H9 (cell line): ENCODE results near the gene WDR7. TPM values are rescaled to one million over a fixed set of nuclear protein-coding genes. Genes with fewer than 3 reads are reported as not detected.

Source experiments
- DNase-seq: peaks from one replicate; pipeline ENCODE4 v3.0.0-alpha.2; 2017
- H2AFZ ChIP-seq: one replicate; pipeline ENCODE4 v1.6.1; 2013; ENCODE audit warnings: mild to moderate bottlenecking, low read length, control low read depth, moderate library complexity
- H2AK5ac ChIP-seq: 2 replicates; pipeline ENCODE4 v1.6.1; 2013; ENCODE audit warnings: low read length, control low read depth, mixed read lengths; ENCODE audit not compliant: insufficient read length
- H2BK120ac ChIP-seq: one replicate; pipeline ENCODE4 v1.6.1; 2013; ENCODE audit warnings: low read depth, mild to moderate bottlenecking, low read length, control low read depth, inconsistent platforms; ENCODE audit not compliant: poor library complexity, severe bottlenecking
- H2BK12ac ChIP-seq: 2 replicates; pipeline ENCODE4 v1.6.1; 2013; ENCODE audit warnings: low read length, control low read depth, mixed read lengths, low read depth; ENCODE audit not compliant: insufficient read length
- H2BK15ac ChIP-seq: 2 replicates; pipeline ENCODE4 v1.6.1; 2013; ENCODE audit warnings: low read depth, low read length, control low read depth
- H2BK20ac ChIP-seq: one replicate; pipeline ENCODE4 v1.6.1; 2013; ENCODE audit warnings: low read depth, mild to moderate bottlenecking, low read length, control low read depth, inconsistent platforms; ENCODE audit not compliant: poor library complexity, severe bottlenecking
- H2BK5ac ChIP-seq: 2 replicates; pipeline ENCODE4 v1.6.1; 2013; ENCODE audit warnings: low read length, control low read depth, mixed read lengths; ENCODE audit not compliant: insufficient read length
- H3K14ac ChIP-seq: 2 replicates; pipeline ENCODE4 v1.6.1; 2013; ENCODE audit warnings: low read length, control low read depth; ENCODE audit not compliant: insufficient read depth
- H3K18ac ChIP-seq: 2 replicates; pipeline ENCODE4 v1.6.1; 2013; ENCODE audit warnings: low read depth, mild to moderate bottlenecking, mixed read lengths, low read length, control low read depth; ENCODE audit not compliant: insufficient read length
- H3K23ac ChIP-seq: 2 replicates; pipeline ENCODE4 v1.6.1; 2013; ENCODE audit warnings: low read length, control low read depth, mixed read lengths, low read depth; ENCODE audit not compliant: insufficient read length
- H3K23me2 ChIP-seq: 2 replicates; pipeline ENCODE4 v1.6.1; 2013; ENCODE audit warnings: low read depth, mild to moderate bottlenecking, mixed read lengths, low read length, control low read depth; ENCODE audit not compliant: insufficient read length, poor library complexity, severe bottlenecking
- H3K27ac ChIP-seq: 2 replicates; pipeline ENCODE4 v1.5.1; 2013; ENCODE audit warnings: low read length, control low read depth, mixed read lengths, low read depth; ENCODE audit not compliant: insufficient read length
- H3K27me3 ChIP-seq: 2 replicates; pipeline ENCODE4 v1.6.1; 2013; ENCODE audit warnings: low read length, control low read depth, inconsistent platforms; ENCODE audit not compliant: insufficient read depth
- H3K4ac ChIP-seq: 2 replicates; pipeline ENCODE4 v1.6.1; 2013; ENCODE audit warnings: low read depth, mild to moderate bottlenecking, control low read depth, inconsistent platforms, low read length, moderate library complexity
- H3K4me1 ChIP-seq: 2 replicates; pipeline ENCODE4 v1.6.1; 2013; ENCODE audit warnings: low read length, control low read depth, inconsistent platforms; ENCODE audit not compliant: insufficient read depth
- H3K4me2 ChIP-seq: 2 replicates; pipeline ENCODE4 v1.6.1; 2013; ENCODE audit warnings: low read length, control low read depth, mixed read lengths; ENCODE audit not compliant: insufficient read length, insufficient read depth
- H3K56ac ChIP-seq: 2 replicates; pipeline ENCODE4 v1.6.1; 2013; ENCODE audit warnings: low read depth, mild to moderate bottlenecking, mixed read lengths, low read length, control low read depth; ENCODE audit not compliant: insufficient read length
- H3K79me1 ChIP-seq: 2 replicates; pipeline ENCODE4 v1.6.1; 2013; ENCODE audit warnings: low read depth, mild to moderate bottlenecking, moderate library complexity, low read length, control low read depth, inconsistent platforms; ENCODE audit not compliant: insufficient read depth, poor library complexity, severe bottlenecking
- H3K79me2 ChIP-seq: 2 replicates; pipeline ENCODE4 v1.6.1; 2013; ENCODE audit warnings: low read length, control low read depth, inconsistent platforms; ENCODE audit not compliant: insufficient read depth
- H3K9ac ChIP-seq: 2 replicates; pipeline ENCODE4 v1.6.1; 2013; ENCODE audit warnings: low read length, control low read depth, mixed read lengths; ENCODE audit not compliant: insufficient read length; ENCODE audit errors: extremely low read depth
- H3K9me3 ChIP-seq: one replicate; pipeline ENCODE4 v1.6.1; 2013; ENCODE audit warnings: low read depth, low read length, inconsistent platforms; ENCODE audit not compliant: control insufficient read depth
- H3T11ph ChIP-seq: one replicate; pipeline ENCODE4 v1.6.1; 2013; ENCODE audit warnings: mild to moderate bottlenecking, low read length, control low read depth, inconsistent platforms
- H4K20me1 ChIP-seq: one replicate; pipeline ENCODE4 v1.6.1; 2013; ENCODE audit not compliant: control insufficient read depth, insufficient read length, insufficient read depth
- H4K5ac ChIP-seq: 2 replicates; pipeline ENCODE4 v1.6.1; 2013; ENCODE audit warnings: low read depth, mild to moderate bottlenecking, mixed read lengths, low read length, control low read depth; ENCODE audit not compliant: insufficient read length
- H4K8ac ChIP-seq: replicated peaks from 2 replicates; pipeline ENCODE4 v1.6.1; 2013; ENCODE audit warnings: low read length, control low read depth, mixed read lengths, low read depth; ENCODE audit not compliant: insufficient read length
- H4K91ac ChIP-seq: 2 replicates; pipeline ENCODE4 v1.6.1; 2013; ENCODE audit warnings: low read depth, mild to moderate bottlenecking, moderate library complexity, mixed read lengths, low read length, control low read depth; ENCODE audit not compliant: insufficient read length
- H3K27ac Mint-ChIP-seq, 3 experiments: 2 replicates in 2 of 3; 3 replicates in 1 of 3; pipeline ENCODE4 v1.8.0; 2020 to 2021; ENCODE audit warnings: mixed read lengths in 3 of 3, mild to moderate bottlenecking in 1 of 3, moderate library complexity in 1 of 3
- H3K27me3 Mint-ChIP-seq: 2 replicates; pipeline ENCODE4 v1.8.0; 2021; ENCODE audit warnings: low read depth, mild to moderate bottlenecking, moderate library complexity, mixed read lengths
- H3K36me3 Mint-ChIP-seq, 3 experiments: 2 replicates in 2 of 3; 3 replicates in 1 of 3; pipeline ENCODE4 v1.8.0; 2020 to 2021; ENCODE audit warnings: low read depth in 3 of 3, mixed read lengths in 3 of 3; ENCODE audit not compliant: insufficient read depth in 1 of 3
- H3K4me1 Mint-ChIP-seq, 2 experiments: 2 replicates each; pipeline ENCODE4 v1.8.0; 2020; ENCODE audit warnings: mixed read lengths in 2 of 2
- H3K4me3 Mint-ChIP-seq, 2 experiments: 2 replicates in 1 of 2; 3 replicates in 1 of 2; pipeline ENCODE4 v1.8.0; 2020 to 2021; ENCODE audit warnings: mild to moderate bottlenecking in 2 of 2, mixed read lengths in 2 of 2, moderate library complexity in 1 of 2
- H3K9me3 Mint-ChIP-seq, 2 experiments: 2 replicates in 1 of 2; 3 replicates in 1 of 2; pipeline ENCODE4 v1.8.0; 2020; ENCODE audit warnings: mild to moderate bottlenecking in 2 of 2, mixed read lengths in 2 of 2, moderate library complexity in 1 of 2
- WGBS: extraction: QIAGEN DNeasy Blood & Tissue Kit; methylation state at CpG from one replicate; pipeline ENCODE4 v1.1.7; 2013; ENCODE audit warnings: missing lambda C conversion rate, low lambda C conversion rate, mixed read lengths; ENCODE audit not compliant: insufficient read length; ENCODE audit errors: extremely low coverage; 5-methylcytosine and 5-hydroxymethylcytosine counted together
- total RNA-seq: library from RNA; stranded (reverse); gene quantifications from 2 replicates; pipeline ENCODE4 v1.2.1, GENCODE V29; 2021
- TF ChIP-seq, protein P1 (sequence below): fragments of 200-600 bp; sonication (generic); conservative IDR thresholded peaks from 3 replicates; pipeline ENCODE4 v1.8.0; 2021; ENCODE audit warnings: antibody characterized with exemption, mild to moderate bottlenecking

The WDR7 gene
- total RNA-seq, 1 experiment from 2014 or later, result 14.8 TPM

GRCh38 chr18:56672981-56673380 lies 21.8 kb downstream of the WDR7 start:
- H3K4me1 ChIP-seq, result no peaks in the 10 kb centered on the region
- no peak overlapping the region for H3K4me2 ChIP-seq
- no peaks in the 10 kb centered on the region for H4K20me1 ChIP-seq
- H3T11ph ChIP-seq, result no peak overlapping the region
- no peak overlapping the region for H3K4me3 Mint-ChIP-seq
- no peak overlapping the region for H2AFZ ChIP-seq
- WGBS, result no CpG with 5 or more reads among the region's 3 CpGs
- H2BK12ac ChIP-seq, result no peak overlapping the region
- no peak overlapping the region for H2AK5ac ChIP-seq
- no peaks in the 10 kb centered on the region for H3K27me3 ChIP-seq
- no peak overlapping the region for H4K8ac ChIP-seq
- no peak overlapping the region for H3K27ac ChIP-seq
- no peaks in the 10 kb centered on the region for H3K9me3 ChIP-seq
- TF ChIP-seq, protein P1, sequence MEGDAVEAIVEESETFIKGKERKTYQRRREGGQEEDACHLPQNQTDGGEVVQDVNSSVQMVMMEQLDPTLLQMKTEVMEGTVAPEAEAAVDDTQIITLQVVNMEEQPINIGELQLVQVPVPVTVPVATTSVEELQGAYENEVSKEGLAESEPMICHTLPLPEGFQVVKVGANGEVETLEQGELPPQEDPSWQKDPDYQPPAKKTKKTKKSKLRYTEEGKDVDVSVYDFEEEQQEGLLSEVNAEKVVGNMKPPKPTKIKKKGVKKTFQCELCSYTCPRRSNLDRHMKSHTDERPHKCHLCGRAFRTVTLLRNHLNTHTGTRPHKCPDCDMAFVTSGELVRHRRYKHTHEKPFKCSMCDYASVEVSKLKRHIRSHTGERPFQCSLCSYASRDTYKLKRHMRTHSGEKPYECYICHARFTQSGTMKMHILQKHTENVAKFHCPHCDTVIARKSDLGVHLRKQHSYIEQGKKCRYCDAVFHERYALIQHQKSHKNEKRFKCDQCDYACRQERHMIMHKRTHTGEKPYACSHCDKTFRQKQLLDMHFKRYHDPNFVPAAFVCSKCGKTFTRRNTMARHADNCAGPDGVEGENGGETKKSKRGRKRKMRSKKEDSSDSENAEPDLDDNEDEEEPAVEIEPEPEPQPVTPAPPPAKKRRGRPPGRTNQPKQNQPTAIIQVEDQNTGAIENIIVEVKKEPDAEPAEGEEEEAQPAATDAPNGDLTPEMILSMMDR, result no peak
- no peak overlapping the region for H2BK20ac ChIP-seq
- no peak overlapping the region for H2BK15ac ChIP-seq
- H3K4me1 Mint-ChIP-seq, result peaks cover 5 to 6% of the 10 kb centered on the region in 2 experiments; a peak in 3 of 4 replicates
- H3K27me3 Mint-ChIP-seq, result no peaks in the 10 kb centered on the region
- H3K9ac ChIP-seq, result no peak overlapping the region
- H3K9me3 Mint-ChIP-seq, result no peaks in the 10 kb centered on the region
- H2BK5ac ChIP-seq, result no peak overlapping the region
- H4K5ac ChIP-seq, result no peak overlapping the region
- no peak for DNase-seq
- no peak overlapping the region for H2BK120ac ChIP-seq
- no peak overlapping the region for H3K18ac ChIP-seq
- no peak overlapping the region; a peak in 1 of 7 replicates for H3K27ac Mint-ChIP-seq
- no peaks in the 10 kb centered on the region for H3K23me2 ChIP-seq
- no peak overlapping the region for H3K56ac ChIP-seq
- H4K91ac ChIP-seq, result no peak overlapping the region
- H3K14ac ChIP-seq, result no peak overlapping the region
- H3K79me2 ChIP-seq, result no peaks in the 10 kb centered on the region
- no peak overlapping the region for H3K4ac ChIP-seq
- no peaks in the 10 kb centered on the region for H3K36me3 Mint-ChIP-seq
- H3K23ac ChIP-seq, result no peak overlapping the region
- peaks cover 2% of the 10 kb centered on the region for H3K79me1 ChIP-seq
